ENCODE data around the gene SLC27A5. TPM values are rescaled to one million over a fixed set of nuclear protein-coding genes. Genes with fewer than 3 reads are reported as not detected.

Gene SLC27A5
- total and polyA plus RNA-seq, 2 experiments from 2014 or later = 16.2 to 35.5 TPM

DNA sequence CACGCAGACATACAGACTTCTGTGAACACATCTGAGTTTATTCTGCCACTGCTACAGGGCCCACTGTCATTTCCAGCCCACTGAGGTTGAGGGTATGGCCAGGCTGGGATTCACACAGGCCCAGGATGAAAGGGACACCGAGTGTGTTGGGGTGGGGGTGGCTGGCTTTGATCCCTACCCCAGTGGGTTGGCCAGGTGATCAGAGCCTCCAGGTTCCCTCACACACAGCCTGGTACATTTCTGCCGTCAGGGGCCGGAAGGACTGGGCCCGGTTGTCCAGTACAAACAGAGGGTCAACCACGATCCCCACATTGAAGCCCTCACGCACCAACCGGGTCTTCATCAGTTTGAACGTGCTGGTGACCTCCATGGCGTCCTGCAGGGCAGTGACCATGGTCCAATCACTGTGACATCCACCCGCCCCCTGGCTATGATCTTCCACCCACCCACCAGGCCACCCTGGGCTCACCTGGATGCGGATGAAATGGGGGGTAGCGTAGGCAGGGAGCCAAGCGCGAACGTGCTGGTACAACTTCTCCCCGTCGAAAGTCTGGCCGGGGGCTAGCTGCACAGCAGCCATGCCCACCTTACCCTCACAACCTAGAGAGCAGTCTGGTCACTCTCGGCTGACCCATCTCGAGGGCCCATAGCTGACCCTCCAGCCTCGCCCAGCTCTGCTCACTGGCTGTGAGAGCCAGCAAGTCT, 13.3 kb downstream of the SLC27A5 start:
- Histone ChIP-seq H3K79me2 (replicated peaks; ENCODE audit: insufficient read depth) (0 out of 2 replicates have a peak, but pooled peaks cover 4% of the 10 kb centered on the region), H3K9me2 (ENCODE audit: insufficient read depth) (no peaks in the 10 kb centered on the region), H3F3A (replicated peaks; ENCODE audit: low read depth) (peaks cover 8% of the 10 kb centered on the region), H3K36me3 (ENCODE audit: insufficient read depth) (no peaks in the 10 kb centered on the region), H3K4me3 (peak overlapping the region; percentile 82), H3K4me1 (ENCODE audit: insufficient read depth) (no peaks in the 10 kb centered on the region), H4K20me1 (replicated peaks; ENCODE audit: insufficient read depth) (no peaks in the 10 kb centered on the region), H3K27ac (ENCODE audit: low read depth) (no peak overlapping the region), H3K27me3 (ENCODE audit: insufficient read depth) (no peaks in the 10 kb centered on the region), H2AFZ (peak overlapping the region; percentile 99; the same call in 1 of the 2 replicates), H3K4me2 (peak overlapping the region; percentile 95)
- no peaks in the 10 kb centered on the region; the same call in 2 of the 3 replicates for H3K9me3 Mint-ChIP-seq
- peak overlapping the region; percentile 81 for H3K4me3 Mint-ChIP-seq
- ATAC-seq (no peak; the same call in 1 of the 3 replicates), DNase-seq (ENCODE audit: low spot score) (no peak)
- TF ChIP-seq ZNF331 (CRISPR knock-in tag; IDR thresholded peaks at IDR 0.05; ENCODE audit: low read depth) = no peak
- TF ChIP-seq, protein P1, sequence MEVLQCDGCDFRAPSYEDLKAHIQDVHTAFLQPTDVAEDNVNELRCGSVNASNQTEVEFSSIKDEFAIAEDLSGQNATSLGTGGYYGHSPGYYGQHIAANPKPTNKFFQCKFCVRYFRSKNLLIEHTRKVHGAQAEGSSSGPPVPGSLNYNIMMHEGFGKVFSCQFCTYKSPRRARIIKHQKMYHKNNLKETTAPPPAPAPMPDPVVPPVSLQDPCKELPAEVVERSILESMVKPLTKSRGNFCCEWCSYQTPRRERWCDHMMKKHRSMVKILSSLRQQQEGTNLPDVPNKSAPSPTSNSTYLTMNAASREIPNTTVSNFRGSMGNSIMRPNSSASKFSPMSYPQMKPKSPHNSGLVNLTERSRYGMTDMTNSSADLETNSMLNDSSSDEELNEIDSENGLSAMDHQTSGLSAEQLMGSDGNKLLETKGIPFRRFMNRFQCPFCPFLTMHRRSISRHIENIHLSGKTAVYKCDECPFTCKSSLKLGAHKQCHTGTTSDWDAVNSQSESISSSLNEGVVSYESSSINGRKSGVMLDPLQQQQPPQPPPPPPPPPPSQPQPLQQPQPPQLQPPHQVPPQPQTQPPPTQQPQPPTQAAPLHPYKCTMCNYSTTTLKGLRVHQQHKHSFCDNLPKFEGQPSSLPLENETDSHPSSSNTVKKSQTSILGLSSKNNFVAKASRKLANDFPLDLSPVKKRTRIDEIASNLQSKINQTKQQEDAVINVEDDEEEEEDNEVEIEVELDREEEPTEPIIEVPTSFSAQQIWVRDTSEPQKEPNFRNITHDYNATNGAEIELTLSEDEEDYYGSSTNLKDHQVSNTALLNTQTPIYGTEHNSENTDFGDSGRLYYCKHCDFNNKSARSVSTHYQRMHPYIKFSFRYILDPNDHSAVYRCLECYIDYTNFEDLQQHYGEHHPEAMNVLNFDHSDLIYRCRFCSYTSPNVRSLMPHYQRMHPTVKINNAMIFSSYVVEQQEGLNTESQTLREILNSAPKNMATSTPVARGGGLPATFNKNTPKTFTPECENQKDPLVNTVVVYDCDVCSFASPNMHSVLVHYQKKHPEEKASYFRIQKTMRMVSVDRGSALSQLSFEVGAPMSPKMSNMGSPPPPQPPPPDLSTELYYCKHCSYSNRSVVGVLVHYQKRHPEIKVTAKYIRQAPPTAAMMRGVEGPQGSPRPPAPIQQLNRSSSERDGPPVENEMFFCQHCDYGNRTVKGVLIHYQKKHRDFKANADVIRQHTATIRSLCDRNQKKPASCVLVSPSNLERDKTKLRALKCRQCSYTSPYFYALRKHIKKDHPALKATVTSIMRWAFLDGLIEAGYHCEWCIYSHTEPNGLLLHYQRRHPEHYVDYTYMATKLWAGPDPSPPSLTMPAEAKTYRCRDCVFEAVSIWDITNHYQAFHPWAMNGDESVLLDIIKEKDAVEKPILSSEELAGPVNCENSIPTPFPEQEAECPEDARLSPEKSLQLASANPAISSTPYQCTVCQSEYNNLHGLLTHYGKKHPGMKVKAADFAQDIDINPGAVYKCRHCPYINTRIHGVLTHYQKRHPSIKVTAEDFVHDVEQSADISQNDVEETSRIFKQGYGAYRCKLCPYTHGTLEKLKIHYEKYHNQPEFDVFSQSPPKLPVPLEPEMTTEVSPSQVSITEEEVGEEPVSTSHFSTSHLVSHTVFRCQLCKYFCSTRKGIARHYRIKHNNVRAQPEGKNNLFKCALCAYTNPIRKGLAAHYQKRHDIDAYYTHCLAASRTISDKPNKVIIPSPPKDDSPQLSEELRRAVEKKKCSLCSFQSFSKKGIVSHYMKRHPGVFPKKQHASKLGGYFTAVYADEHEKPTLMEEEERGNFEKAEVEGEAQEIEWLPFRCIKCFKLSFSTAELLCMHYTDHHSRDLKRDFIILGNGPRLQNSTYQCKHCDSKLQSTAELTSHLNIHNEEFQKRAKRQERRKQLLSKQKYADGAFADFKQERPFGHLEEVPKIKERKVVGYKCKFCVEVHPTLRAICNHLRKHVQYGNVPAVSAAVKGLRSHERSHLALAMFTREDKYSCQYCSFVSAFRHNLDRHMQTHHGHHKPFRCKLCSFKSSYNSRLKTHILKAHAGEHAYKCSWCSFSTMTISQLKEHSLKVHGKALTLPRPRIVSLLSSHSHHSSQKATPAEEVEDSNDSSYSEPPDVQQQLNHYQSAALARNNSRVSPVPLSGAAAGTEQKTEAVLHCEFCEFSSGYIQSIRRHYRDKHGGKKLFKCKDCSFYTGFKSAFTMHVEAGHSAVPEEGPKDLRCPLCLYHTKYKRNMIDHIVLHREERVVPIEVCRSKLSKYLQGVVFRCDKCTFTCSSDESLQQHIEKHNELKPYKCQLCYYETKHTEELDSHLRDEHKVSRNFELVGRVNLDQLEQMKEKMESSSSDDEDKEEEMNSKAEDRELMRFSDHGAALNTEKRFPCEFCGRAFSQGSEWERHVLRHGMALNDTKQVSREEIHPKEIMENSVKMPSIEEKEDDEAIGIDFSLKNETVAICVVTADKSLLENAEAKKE (CRISPR knock-in tag; IDR thresholded peaks at IDR 0.05) = no peak
- no peak for TF ChIP-seq EZH2phosphoT487 (IDR thresholded peaks at IDR 0.05; ENCODE audit: unreplicated experiment)
- TF ChIP-seq, protein P2, sequence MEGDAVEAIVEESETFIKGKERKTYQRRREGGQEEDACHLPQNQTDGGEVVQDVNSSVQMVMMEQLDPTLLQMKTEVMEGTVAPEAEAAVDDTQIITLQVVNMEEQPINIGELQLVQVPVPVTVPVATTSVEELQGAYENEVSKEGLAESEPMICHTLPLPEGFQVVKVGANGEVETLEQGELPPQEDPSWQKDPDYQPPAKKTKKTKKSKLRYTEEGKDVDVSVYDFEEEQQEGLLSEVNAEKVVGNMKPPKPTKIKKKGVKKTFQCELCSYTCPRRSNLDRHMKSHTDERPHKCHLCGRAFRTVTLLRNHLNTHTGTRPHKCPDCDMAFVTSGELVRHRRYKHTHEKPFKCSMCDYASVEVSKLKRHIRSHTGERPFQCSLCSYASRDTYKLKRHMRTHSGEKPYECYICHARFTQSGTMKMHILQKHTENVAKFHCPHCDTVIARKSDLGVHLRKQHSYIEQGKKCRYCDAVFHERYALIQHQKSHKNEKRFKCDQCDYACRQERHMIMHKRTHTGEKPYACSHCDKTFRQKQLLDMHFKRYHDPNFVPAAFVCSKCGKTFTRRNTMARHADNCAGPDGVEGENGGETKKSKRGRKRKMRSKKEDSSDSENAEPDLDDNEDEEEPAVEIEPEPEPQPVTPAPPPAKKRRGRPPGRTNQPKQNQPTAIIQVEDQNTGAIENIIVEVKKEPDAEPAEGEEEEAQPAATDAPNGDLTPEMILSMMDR (conservative IDR thresholded peaks at IDR 0.05; ENCODE audit: low read depth in 2 of 2) = no peak
- TF ChIP-seq JUNB (IDR thresholded peaks at IDR 0.05; ENCODE audit: unreplicated experiment) = no peak
- no peak for TF ChIP-seq STAT1 (IDR thresholded peaks at IDR 0.05; ENCODE audit: unreplicated experiment)
- no peak for TF ChIP-seq ZNF114 (CRISPR knock-in tag; IDR thresholded peaks at IDR 0.05)
- TF ChIP-seq NANOG (IDR thresholded peaks at IDR 0.05; ENCODE audit: borderline replicate concordance) = no peak
- TF ChIP-seq POLR2AphosphoS5 (IDR thresholded peaks at IDR 0.05; ENCODE audit: low read depth) = no peak
- no peak for TF ChIP-seq EZH2 (IDR thresholded peaks at IDR 0.05; ENCODE audit: low read depth, unreplicated experiment)
- TF ChIP-seq, protein P3, sequence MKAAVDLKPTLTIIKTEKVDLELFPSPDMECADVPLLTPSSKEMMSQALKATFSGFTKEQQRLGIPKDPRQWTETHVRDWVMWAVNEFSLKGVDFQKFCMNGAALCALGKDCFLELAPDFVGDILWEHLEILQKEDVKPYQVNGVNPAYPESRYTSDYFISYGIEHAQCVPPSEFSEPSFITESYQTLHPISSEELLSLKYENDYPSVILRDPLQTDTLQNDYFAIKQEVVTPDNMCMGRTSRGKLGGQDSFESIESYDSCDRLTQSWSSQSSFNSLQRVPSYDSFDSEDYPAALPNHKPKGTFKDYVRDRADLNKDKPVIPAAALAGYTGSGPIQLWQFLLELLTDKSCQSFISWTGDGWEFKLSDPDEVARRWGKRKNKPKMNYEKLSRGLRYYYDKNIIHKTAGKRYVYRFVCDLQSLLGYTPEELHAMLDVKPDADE (IDR thresholded peaks at IDR 0.05) = no peak
- no peak for TF ChIP-seq CREB1 (CRISPR knock-in tag; IDR thresholded peaks at IDR 0.05; ENCODE audit: low read depth)
- TF ChIP-seq, protein P4, sequence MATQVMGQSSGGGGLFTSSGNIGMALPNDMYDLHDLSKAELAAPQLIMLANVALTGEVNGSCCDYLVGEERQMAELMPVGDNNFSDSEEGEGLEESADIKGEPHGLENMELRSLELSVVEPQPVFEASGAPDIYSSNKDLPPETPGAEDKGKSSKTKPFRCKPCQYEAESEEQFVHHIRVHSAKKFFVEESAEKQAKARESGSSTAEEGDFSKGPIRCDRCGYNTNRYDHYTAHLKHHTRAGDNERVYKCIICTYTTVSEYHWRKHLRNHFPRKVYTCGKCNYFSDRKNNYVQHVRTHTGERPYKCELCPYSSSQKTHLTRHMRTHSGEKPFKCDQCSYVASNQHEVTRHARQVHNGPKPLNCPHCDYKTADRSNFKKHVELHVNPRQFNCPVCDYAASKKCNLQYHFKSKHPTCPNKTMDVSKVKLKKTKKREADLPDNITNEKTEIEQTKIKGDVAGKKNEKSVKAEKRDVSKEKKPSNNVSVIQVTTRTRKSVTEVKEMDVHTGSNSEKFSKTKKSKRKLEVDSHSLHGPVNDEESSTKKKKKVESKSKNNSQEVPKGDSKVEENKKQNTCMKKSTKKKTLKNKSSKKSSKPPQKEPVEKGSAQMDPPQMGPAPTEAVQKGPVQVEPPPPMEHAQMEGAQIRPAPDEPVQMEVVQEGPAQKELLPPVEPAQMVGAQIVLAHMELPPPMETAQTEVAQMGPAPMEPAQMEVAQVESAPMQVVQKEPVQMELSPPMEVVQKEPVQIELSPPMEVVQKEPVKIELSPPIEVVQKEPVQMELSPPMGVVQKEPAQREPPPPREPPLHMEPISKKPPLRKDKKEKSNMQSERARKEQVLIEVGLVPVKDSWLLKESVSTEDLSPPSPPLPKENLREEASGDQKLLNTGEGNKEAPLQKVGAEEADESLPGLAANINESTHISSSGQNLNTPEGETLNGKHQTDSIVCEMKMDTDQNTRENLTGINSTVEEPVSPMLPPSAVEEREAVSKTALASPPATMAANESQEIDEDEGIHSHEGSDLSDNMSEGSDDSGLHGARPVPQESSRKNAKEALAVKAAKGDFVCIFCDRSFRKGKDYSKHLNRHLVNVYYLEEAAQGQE (IDR thresholded peaks at IDR 0.05; ENCODE audit: unreplicated experiment) = no peak
- H3K27me3 Mint-ChIP-seq (ENCODE audit: insufficient read depth, low read depth, poor library complexity) = peaks cover 7% of the 10 kb centered on the region
- H3K27ac Mint-ChIP-seq = no peak overlapping the region
- no peaks in the 10 kb centered on the region for H3K36me3 Mint-ChIP-seq (ENCODE audit: low read depth)
- H3K4me1 Mint-ChIP-seq = peaks cover 17% of the 10 kb centered on the region

Data from GM23338 (cell line).